HepG2 (cell line): ENCODE results near the gene MFAP2. TPM values are rescaled to one million over a fixed set of nuclear protein-coding genes. Genes with fewer than 3 reads are reported as not detected.
A peak's percentile ranks its signal among the peaks of the same experiment; 100 is the strongest.

Experiments
- DMAP1 ChIP-seq: IDR thresholded peaks from 2 replicates; pipeline ENCODE4 v1.6.1; 2016
- GFI1 ChIP-seq: sonication (generic); formaldehyde crosslinking; IDR thresholded peaks from 2 replicates; pipeline ENCODE4 v1.5.0; 2020; ENCODE audit warnings: missing genetic modification reagents, mild to moderate bottlenecking, borderline replicate concordance
- KDM5A ChIP-seq: fragments of 200-600 bp; sonication (generic); IDR thresholded peaks from 2 replicates; pipeline ENCODE4 v1.7.0; 2018; ENCODE audit warnings: antibody characterized with exemption, mild to moderate bottlenecking, low read length, borderline replicate concordance
- LCORL ChIP-seq, 2 experiments: fragments of 450-650 bp in 1 of 2; sonication (generic) in 1 of 2; formaldehyde crosslinking in 1 of 2; IDR thresholded peaks; 2 replicates each; pipeline versions ENCODE4 v1.5.0 to v1.6.1; 2017 to 2020; ENCODE audit warnings: antibody characterized with exemption in 1 of 2, missing genetic modification reagents in 1 of 2
- PAX8 ChIP-seq: sonication (generic); formaldehyde crosslinking; IDR thresholded peaks from 2 replicates; pipeline ENCODE4 v1.8.0; 2022; ENCODE audit warnings: mild to moderate bottlenecking, missing genetic modification reagents, borderline replicate concordance
- ZNF33A ChIP-seq: sonication (generic); formaldehyde crosslinking; IDR thresholded peaks from 2 replicates; pipeline ENCODE4 v1.5.1; 2020; ENCODE audit warnings: missing genetic modification reagents, mild to moderate bottlenecking, moderate library complexity, borderline replicate concordance
- ZNF749 ChIP-seq: sonication (generic); formaldehyde crosslinking; IDR thresholded peaks from 2 replicates; pipeline ENCODE4 v1.8.0; 2022; ENCODE audit warnings: mild to moderate bottlenecking, missing genetic modification reagents, moderate library complexity, borderline replicate concordance
- ZNF768 ChIP-seq: sonication (generic); formaldehyde crosslinking; IDR thresholded peaks from 2 replicates; pipeline ENCODE4 v1.4.0; 2020; ENCODE audit warnings: missing genetic modification reagents
- ZSCAN20 ChIP-seq: sonication (generic); formaldehyde crosslinking; IDR thresholded peaks from 2 replicates; pipeline ENCODE4 v1.4.0; 2020; ENCODE audit warnings: missing genetic modification reagents, mild to moderate bottlenecking, borderline replicate concordance
- polyA plus RNA-seq, 8 experiments: library from polyadenylated mRNA; depleted of rRNA in 3 of 8; stranded (reverse) in 7 of 8; unstranded in 1 of 8; fragments of >200 nt; fragmentation: Illumina TruSeq in 4 of 8; extraction: Trizol in 4 of 8; gene quantifications; 2 replicates each; pipeline versions ENCODE4 v1.2.1 to v1.2.3, GENCODE V29; 2011 to 2016; ENCODE audit warnings: low read depth in 4 of 8, missing spikeins in 1 of 8, mixed read lengths in 1 of 8; ENCODE audit not compliant: insufficient read depth in 1 of 8
- total RNA-seq, 5 experiments: library from RNA; depleted of rRNA; stranded (reverse); fragments of >200 nt; fragmentation: Illumina TruSeq; extraction: Trizol; gene quantifications; 2 replicates each; pipeline ENCODE4 v1.2.3, GENCODE V29; 2016; ENCODE audit warnings: low read depth in 1 of 5
- TF ChIP-seq, protein P1 (sequence below): sonication (generic); formaldehyde crosslinking; IDR thresholded peaks from one replicate; pipeline ENCODE4 v1.5.1; 2020; ENCODE audit warnings: mild to moderate bottlenecking, missing genetic modification reagents; ENCODE audit errors: not compliant biosample characterization
- TF ChIP-seq, protein P2 (sequence below): sonication (generic); formaldehyde crosslinking; IDR thresholded peaks from 2 replicates; pipeline ENCODE4 v1.4.0; 2020; ENCODE audit warnings: mild to moderate bottlenecking, low read depth, missing genetic modification reagents

MFAP2 gene
- total and polyA plus RNA-seq, 2 of the 13 experiments (the other 11 are each of a cell fraction or from before 2014, with no cell fraction given), result 1.1 to 1.4 TPM

DNA sequence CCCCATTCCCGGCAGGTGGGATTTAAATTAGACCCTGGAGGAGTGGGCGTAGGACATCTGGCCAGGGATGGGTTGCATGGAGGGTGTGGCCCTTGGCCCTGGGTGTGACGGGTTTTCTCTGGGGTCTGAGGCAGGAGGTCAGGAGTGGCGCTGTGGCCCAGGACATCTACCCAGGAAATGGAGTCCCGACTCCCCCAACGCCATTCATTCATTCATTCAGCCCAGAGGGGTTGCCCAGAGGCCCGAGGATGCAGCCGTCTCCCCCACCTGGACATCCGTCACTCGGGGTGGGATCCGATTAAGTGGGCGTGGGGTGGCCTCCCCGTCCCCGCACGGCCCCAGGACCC, 30.6 kb upstream of the MFAP2 start (continued):
- TF ChIP-seq, protein P1, sequence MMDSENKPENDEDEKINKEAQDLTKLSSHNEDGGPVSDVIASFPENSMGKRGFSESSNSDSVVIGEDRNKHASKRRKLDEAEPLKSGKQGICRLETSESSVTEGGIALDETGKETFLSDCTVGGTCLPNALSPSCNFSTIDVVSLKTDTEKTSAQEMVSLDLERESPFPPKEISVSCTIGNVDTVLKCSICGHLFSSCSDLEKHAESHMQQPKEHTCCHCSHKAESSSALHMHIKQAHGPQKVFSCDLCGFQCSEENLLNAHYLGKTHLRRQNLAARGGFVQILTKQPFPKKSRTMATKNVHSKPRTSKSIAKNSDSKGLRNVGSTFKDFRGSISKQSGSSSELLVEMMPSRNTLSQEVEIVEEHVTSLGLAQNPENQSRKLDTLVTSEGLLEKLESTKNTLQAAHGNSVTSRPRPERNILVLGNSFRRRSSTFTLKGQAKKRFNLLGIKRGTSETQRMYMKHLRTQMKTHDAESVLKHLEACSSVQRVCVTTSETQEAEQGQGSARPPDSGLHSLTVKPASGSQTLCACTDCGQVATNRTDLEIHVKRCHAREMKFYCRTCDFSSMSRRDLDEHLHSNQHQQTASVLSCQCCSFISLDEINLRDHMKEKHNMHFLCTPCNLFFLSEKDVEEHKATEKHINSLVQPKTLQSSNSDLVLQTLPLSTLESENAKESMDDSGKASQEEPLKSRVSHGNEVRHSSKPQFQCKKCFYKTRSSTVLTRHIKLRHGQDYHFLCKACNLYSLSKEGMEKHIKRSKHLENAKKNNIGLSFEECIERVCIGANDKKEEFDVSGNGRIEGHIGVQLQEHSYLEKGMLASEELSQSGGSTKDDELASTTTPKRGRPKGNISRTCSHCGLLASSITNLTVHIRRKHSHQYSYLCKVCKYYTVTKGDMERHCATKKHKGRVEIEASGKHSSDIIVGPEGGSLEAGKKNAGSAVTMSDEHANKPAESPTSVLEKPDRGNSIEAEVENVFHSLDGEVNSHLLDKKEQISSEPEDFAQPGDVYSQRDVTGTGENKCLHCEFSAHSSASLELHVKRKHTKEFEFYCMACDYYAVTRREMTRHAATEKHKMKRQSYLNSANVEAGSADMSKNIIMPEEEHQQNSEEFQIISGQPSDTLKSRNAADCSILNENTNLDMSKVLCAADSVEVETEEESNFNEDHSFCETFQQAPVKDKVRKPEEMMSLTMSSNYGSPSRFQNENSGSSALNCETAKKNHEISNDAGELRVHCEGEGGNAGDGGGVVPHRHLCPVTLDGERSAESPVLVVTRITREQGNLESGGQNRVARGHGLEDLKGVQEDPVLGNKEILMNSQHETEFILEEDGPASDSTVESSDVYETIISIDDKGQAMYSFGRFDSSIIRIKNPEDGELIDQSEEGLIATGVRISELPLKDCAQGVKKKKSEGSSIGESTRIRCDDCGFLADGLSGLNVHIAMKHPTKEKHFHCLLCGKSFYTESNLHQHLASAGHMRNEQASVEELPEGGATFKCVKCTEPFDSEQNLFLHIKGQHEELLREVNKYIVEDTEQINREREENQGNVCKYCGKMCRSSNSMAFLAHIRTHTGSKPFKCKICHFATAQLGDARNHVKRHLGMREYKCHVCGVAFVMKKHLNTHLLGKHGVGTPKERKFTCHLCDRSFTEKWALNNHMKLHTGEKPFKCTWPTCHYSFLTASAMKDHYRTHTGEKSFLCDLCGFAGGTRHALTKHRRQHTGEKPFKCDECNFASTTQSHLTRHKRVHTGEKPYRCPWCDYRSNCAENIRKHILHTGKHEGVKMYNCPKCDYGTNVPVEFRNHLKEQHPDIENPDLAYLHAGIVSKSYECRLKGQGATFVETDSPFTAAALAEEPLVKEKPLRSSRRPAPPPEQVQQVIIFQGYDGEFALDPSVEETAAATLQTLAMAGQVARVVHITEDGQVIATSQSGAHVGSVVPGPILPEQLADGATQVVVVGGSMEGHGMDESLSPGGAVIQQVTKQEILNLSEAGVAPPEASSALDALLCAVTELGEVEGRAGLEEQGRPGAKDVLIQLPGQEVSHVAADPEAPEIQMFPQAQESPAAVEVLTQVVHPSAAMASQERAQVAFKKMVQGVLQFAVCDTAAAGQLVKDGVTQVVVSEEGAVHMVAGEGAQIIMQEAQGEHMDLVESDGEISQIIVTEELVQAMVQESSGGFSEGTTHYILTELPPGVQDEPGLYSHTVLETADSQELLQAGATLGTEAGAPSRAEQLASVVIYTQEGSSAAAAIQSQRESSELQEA (CRISPR knock-in tag), result peak; percentile 55
- 0 out of 2 replicates have a peak, but pooled peaks have one; percentile 2 for TF ChIP-seq ZNF749 (CRISPR knock-in tag)
- TF ChIP-seq PAX8, result no peak
- no peak for TF ChIP-seq LCORL (IDR thresholded peaks at IDR 0.05)
- 0 out of 2 replicates have a peak, but pooled peaks have one; percentile 27 for TF ChIP-seq LCORL (CRISPR knock-in tag; IDR thresholded peaks at IDR 0.05)
- TF ChIP-seq ZNF33A (CRISPR knock-in tag), result no peak
- TF ChIP-seq ZSCAN20 (CRISPR knock-in tag), result peak; percentile 26; the same call in 1 of the 2 replicates
- TF ChIP-seq KDM5A, result no peak
- TF ChIP-seq ZNF768 (CRISPR knock-in tag), result peak; percentile 79
- TF ChIP-seq, protein P2, sequence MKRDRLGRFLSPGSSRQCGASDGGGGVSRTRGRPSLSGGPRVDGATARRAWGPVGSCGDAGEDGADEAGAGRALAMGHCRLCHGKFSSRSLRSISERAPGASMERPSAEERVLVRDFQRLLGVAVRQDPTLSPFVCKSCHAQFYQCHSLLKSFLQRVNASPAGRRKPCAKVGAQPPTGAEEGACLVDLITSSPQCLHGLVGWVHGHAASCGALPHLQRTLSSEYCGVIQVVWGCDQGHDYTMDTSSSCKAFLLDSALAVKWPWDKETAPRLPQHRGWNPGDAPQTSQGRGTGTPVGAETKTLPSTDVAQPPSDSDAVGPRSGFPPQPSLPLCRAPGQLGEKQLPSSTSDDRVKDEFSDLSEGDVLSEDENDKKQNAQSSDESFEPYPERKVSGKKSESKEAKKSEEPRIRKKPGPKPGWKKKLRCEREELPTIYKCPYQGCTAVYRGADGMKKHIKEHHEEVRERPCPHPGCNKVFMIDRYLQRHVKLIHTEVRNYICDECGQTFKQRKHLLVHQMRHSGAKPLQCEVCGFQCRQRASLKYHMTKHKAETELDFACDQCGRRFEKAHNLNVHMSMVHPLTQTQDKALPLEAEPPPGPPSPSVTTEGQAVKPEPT (CRISPR knock-in tag), result no peak
- TF ChIP-seq GFI1 (CRISPR knock-in tag), result 0 out of 2 replicates have a peak, but pooled peaks have one; percentile 22
- no peak for TF ChIP-seq DMAP1
- TF ChIP-seq, all 625 proteins: peak for 8
